Erythroblast (primary cell): ENCODE data around the gene SPATS2L.

Source experiments
- GATA1 ChIP-seq: IDR thresholded peaks from 2 replicates; pipeline ENCODE4 v1.6.1; 2011; ENCODE audit warnings: low read depth, mild to moderate bottlenecking, control low read depth, low read length, moderate library complexity
- POLR2A ChIP-seq: IDR thresholded peaks from 2 replicates; pipeline ENCODE4 v1.6.1; 2011; ENCODE audit warnings: mild to moderate bottlenecking, low read length

GRCh38 chr2:200351815-200352214, 45.3 kb downstream of the SPATS2L start:
- TF ChIP-seq POLR2A (no peak), GATA1 (no peak)
